ENCODE results near the gene WDR91.

DNA sequence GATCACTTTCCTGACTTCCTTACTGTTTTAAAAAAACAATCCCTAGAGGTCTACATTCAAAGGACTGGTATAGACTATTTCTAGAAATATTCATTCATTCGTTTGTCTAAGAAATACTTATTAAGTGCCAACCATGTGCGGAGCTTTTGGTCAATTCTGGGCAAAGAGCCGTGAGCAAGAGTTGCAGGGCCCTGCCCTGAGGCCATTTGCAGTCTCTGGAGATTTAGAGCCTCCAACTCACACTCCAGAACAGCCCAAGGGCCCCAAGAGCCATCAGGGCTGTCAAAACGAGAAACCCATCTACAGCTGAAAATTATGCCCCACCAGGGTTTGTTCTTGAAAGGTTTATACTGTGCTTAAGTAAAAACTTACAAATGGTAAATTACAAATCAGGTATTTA lies 16.2 kb downstream of the WDR91 start:
- TF ChIP-seq, protein P1, sequence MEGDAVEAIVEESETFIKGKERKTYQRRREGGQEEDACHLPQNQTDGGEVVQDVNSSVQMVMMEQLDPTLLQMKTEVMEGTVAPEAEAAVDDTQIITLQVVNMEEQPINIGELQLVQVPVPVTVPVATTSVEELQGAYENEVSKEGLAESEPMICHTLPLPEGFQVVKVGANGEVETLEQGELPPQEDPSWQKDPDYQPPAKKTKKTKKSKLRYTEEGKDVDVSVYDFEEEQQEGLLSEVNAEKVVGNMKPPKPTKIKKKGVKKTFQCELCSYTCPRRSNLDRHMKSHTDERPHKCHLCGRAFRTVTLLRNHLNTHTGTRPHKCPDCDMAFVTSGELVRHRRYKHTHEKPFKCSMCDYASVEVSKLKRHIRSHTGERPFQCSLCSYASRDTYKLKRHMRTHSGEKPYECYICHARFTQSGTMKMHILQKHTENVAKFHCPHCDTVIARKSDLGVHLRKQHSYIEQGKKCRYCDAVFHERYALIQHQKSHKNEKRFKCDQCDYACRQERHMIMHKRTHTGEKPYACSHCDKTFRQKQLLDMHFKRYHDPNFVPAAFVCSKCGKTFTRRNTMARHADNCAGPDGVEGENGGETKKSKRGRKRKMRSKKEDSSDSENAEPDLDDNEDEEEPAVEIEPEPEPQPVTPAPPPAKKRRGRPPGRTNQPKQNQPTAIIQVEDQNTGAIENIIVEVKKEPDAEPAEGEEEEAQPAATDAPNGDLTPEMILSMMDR (IDR thresholded peaks at IDR 0.05) = no peak
- no peak for TF ChIP-seq POLR2AphosphoS5 (IDR thresholded peaks at IDR 0.05)

All from gastroesophageal sphincter (tissue), 3 donors.